Fibroblast of upper back skin (primary cell): Measurements from ENCODE around the gene MCUR1.
"Not testable (repeated sequence)": the region's sequence is repeated elsewhere in the genome, so short reads cannot be mapped to it uniquely, and the experiment has no call there.

Experiments used
- DNase-seq: peaks from one replicate; pipeline ENCODE4 v3.0.0-alpha.2; 2013

The MCUR1 gene

DNA sequence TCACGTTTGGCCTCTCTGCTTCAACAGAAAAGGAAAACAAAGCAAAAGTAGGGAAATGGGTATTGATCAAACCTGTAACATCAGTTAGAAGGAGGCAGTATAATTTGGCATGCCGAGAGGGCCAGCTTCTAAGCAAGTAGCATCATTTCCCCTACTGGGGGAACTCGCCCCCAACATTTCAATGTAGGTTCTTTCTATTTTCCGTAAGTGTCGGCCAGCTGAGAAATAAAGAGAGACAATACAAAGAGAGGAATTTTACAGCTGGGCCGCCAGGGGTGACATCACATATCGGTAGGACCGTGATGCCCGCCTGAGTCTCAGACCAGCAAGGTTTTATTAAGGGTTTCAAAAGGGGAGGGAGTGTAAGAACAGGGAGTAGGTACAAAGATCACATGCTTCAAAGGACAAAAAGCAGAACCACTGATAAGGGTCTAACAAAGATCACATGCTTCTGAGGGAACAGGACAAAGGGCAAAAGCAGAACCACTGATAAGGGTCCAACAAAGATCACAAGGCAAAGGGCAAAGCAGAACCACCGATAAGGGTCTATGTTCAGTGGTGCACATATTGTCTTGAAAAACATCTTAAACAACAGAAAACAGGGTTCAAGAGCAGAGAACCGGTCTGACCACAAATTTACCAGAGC lies 14.4 kb upstream of the MCUR1 start:
- DNase-seq = not testable (repeated sequence)

DNA sequence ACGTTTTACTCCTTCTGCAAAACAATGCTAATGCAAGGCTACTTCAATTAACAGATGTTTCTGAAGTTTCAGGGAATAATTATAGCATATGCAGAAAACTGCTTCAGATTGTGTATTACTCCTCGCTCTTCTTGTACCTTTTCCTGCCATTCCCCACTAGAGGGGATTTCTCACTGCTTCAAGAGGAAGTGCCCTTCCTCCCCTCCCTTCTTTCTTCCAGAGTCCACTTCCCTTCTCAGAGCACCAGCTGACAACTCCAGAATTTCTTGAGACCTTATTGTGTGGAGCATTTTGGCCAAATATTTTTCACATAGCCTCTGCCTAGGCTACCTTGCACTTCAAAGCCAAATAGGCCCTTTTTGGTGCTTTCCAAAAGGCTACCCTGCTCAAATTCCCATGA lies 12.7 kb upstream of the MCUR1 start:
- no peak for DNase-seq

DNA sequence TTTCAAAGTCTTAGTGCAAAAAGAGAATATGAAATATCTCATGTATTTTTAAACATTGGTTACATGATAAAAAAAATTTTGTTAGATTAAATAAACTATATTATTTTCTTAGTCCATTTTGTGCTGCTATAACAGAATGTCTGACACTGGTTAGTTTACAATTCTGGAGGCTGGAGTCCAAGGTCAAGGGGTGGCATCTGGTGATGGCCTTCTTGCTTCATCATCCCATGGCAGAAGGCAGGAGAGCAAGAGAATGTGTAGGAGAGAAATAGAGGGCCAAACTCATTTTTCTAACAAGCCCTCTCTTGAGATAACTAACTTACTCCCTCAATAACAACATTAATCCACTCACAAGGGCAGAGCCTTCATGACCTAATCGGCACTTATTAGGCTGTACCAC lies 11.5 kb upstream of the MCUR1 start:
- DNase-seq = no peak

DNA sequence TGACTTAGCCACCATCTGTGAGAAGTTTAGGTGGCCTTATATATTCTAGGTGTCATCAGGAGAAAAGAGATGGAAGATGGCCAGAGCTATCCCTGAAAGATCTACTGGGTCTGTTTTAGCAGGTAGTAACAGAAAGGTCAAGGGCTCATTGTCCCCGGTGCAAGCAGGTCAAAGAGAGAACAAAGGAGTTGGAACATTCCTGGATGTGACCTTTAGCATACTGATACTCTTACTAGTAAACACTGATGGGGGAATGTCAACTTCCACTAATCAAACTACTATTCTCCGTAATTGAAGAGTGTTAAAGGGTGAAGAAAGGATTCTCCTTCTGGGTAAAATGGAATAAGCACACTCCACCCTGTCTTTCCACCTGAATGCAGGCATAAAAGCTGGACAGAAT lies 4.0 kb upstream of the MCUR1 start:
- no peak for DNase-seq

DNA sequence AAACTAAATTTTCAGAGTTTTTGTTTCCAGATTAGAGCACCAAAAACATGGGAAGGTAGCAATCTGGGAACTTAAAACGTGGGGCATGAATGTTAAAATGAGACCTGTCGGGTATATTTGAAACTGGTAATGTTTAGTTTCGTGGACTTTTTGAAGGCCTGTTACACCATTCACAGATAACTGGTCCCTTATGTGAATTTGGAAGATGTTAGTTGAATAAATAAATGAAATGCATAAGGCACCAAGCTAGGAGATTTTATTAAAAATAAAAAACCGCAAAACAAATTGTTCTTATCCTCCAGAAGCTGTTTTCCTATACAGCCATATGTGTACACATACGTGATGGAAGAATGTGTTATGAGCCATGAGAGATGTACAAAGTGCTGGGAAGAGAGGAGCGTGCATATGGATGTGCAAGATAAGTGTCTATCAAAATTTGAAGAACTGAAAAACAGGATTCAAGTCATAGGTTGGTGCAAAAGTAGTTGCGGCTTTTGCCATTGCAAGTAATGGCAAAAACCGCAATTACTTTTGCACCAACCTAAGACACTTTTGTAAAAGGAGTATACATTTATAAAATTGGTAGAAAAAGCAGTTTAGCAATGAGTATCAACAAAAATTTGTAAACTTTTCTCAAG lies 700 bp upstream of the MCUR1 start:
- DNase-seq = no peak

DNA sequence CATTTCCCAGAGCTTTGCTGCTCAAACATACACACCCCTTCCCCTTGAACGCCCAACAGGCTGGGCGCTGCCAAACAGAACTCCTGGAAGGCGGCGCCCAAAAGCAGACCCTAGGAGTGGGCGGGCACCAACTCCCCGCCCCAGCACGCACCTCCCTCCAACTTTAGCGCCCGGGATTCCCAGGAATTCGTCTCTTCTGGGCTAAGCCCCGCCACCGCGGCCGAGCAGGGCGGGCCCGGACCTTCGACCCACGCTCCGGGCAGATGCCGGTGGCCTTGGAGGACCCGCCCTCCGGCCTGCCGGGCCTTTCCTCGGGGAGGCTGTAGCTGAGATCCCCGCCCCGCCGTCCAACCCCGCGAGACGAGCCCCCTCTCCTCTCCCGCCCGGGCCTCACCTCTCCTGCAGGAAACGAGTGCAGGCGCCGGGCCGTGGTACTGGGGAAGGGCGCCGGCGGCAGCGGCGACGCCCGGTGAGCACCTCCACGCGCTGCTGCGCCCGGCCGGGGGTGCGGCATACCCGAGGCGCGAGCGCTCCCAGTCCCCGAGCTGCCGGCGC lies 659 bp downstream of the MCUR1 start:
- peak; percentile 71 for DNase-seq

DNA sequence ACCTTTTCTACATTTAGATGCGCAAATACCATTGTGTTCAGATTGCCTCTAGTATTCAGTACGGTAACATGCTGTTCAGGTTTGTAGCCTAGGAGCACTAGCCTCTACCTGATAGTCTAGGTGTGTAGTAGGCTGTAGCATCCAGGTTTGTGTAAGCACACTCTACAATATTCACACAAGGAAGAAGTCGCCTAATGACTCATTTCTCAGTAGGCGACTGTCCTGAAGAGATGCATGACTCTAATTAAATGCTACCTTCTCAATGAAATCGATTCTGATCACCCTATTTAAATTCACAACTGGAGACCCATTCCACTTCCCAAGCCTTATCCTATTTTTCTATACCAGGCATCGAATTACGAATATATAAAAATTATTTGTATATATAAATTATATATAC lies 1.3 kb downstream of the MCUR1 start:
- DNase-seq = no peak

DNA sequence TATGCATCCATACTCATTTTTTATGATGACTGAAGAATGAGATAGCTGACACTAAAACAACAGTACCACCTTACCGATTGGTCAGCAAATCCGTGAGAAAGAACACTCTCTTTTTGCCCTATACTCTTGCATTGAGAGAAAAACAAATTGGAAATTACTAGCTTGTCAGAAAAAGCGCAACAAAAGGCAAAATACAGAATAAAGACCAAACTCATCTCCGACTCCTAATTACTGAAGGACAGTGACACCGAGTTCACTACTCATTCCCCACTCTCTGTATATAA lies 2.1 kb downstream of the MCUR1 start:
- no peak for DNase-seq

DNA sequence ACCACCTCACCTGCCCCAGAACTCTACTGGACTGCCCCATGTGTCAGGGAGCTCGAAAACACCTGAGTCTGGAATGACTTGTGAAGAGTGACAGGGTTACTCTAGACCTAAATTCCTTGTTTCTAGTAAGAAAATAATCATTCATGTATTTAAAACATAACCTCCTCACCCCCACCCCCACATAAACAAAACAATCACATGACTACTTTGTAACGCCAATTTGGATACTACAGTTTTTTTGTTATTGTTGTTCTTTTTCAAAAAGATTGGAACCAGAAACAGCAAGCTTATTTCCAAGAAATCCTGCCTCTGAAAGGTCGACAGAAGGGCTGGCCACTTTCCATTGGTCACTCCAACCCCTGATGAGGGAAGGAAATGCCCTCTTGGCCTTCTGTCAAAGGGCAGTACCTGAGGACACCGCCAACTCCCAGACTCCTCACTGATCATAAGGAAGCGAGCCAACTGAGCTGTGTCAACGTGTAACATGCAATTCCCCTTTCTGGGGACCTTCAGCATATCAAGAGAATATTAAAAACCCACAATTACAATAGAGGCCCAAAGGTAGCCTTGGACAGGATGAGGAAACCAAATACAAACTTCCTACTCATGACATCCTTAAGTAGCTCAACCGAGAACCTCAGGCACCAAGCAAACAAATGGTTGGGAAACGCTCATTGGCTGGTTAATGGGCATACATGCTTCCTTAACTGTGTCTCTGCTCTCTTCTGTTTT lies 2.6 kb downstream of the MCUR1 start:
- no peak for DNase-seq

DNA sequence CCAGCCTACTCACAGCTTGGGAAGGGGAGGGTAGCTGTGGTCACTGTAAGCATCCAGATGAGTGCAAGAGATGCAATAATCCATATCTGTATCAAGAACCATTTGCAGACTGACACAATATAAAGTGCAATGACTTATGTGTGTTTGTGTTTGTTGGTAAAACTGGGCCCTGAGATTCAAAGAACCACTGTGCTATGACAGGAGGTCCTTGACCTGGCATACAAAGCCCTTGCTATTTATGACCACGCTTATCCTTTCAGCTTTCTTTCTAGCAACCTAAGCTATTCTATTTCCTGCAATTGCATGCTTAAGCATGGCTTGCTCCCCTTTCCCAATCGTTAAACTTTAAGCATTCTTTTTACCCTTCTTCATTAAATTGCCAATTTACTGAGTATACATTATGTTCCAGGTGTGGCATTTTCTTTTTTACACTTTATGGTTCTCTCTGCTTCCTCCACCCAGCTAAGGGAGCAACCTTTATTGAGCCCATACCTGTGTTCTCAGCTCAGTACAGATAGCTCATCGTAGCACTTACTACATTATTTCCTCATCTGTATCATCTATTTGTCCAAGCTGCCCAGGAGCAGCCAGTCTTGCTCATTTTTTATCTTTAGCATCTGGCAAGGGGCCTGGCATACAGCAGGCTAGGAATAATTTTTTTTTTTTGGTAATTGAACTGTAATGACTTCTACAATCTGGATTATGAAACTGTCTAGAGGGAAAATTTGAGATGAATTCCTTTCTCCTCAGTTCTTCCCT lies 3.5 kb downstream of the MCUR1 start:
- DNase-seq = no peak

DNA sequence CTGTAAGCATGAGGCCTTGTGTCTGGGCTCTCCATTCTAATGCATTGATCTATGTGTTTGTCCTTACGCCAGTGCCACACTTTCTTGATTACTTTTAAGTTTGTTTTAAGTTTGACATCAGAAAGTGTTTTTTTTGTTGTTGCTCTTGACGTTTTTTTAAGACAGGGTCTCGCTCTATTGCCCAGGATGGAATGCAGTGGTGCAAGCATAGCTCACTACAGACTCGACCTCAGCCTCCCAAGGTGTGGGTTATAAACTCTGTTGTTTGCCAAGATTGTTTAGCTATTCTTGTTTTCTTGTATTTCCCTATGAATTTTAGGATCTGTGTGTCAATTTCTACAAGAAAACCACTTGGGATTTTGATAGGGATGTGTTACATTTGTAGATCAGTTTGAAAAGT lies 5.6 kb downstream of the MCUR1 start:
- DNase-seq = no peak

DNA sequence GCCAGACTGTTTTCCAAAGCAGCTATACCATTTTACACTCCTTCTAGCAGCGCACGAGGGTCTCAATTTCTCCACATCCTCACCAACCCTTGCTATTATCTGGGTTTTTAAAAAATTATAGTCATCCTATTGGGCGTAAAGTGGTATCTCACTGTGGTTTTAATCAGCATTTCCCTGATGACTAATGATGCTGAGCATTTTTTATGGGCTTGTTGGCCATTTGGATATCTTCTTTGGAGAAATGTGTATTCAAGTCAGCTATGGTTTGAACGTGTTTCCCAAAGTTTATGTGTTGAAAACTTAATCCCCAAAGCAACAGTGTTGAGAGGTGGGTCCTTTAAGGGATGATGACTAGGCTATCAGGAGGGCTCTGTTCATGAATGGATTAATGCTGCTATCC lies 6.7 kb downstream of the MCUR1 start:
- peak; percentile 22 for DNase-seq

DNA sequence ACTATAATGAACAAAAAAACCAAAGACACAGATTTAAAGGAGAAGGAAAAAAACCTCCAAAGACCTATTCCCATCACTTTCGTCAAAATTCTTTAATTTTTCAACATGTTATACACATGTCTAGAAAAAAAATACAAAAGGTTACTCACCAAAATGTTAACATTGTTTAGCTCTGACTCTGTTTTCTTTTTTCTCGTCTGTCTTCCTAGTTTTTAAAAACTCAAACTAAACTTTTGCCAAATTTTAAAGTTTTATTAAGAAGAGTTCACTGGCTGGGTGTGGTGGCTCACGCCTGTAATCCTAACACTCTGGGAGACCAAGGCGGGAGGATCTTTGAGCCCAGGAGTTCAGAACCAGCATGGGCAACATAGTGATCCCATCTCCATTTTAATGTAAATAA lies 10.8 kb downstream of the MCUR1 start:
- DNase-seq = peak; percentile 13

DNA sequence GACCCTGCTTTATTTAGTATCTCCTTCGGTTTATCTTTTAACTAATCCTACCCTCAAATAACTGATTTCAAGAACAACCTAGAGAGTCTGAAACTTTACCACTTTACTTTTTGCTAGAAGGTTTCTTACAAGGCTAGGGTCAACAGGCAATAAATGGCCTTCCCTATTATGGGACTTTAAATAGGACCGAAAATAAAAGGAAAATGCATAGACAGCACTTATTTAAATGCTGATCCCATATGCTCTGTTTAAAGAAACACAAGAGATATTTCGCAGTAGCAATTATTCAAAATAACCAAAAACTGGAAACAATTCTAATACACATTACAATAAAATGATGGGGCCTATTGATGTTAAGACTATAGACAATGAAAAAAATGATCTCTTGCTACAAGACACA lies 13.7 kb downstream of the MCUR1 start:
- DNase-seq = no peak

DNA sequence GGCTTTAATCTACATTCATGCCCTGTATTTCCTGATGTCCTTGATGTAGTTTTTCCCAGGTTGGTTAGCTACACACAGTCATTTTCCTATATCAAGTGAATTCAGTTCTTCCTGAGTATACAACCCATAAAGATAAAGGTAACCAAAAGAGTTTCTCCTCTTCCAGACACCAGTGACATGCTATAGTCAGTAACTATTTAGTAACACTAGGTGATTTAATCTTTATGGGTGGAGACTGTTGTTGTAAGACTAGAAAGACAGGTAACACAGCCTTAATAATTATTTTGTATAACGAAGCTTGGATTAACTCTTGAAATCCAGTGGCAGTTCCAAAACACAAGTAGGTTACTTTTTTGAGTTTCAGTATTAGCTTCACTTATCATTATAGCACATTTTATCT lies 17.6 kb downstream of the MCUR1 start:
- no peak for DNase-seq

DNA sequence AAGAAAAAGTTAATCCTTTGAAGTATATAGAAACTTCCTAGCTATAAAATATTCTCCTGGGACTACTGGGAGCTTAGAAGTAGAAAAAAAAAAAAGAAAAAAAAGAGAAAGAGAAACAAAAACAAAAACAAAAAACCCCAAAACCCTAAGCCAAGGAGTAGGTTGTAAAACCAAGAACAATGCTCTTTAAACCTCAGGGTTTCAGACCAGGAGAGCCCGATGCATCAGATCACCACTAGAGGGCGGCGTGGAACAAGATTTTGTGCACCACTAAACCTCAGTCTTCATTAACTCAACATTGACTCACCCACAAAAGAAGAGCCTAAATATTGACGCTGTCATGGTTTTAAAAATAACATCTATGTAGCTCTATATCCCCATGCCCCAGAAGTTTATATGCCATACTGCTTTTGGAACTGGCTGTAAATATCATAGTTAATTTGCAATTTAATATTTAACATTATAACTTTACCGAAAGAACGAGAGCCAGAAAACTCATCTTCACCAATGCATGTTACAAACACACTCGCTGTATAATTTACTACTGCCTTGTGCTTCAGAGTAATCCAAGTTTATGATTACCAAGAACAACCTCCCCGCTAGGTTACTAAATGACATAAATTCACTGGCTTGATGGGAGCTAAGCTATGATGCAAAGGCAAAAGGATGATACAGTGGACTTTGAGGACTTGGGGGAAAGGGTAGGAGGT lies 19.2 kb downstream of the MCUR1 start:
- peak; percentile 82 for DNase-seq

DNA sequence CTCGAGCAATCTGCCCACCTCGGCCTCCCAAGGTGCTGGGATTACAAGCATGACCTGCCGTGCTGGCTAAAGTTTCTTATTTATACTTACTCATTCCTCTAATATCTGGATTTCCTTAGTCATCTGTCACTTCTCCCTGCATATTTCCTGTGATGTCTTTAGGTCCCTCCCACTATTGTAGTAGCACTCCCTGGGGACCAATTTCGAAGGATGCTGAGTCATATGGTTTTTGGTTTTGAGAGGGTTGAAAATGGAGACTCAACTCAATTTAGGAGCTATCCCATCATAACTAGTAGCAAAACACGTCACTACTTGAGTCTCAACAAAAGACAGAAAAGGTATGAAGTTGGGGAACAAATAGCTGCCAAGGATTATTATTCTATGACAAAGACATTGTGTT lies 20.2 kb downstream of the MCUR1 start:
- peak; percentile 93 for DNase-seq

DNA sequence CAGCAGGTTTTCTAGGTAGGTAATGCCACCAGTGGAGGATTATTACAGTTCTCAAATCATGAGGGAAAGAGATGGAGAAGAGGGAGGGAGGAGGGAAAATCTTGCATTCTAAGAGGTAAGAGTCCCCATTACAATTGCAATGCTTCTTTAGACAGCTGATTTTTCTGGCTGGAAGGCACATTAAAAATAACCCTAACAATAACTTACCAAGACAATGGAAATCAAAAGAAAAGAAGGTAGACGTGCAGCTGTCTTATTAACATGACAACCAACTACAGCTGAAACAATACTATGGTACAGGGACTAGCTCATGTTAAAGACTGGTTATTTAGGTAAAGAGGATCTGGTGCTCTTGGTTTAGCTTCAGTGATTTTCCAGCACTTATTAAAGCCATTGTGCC lies 24.6 kb downstream of the MCUR1 start:
- DNase-seq = no peak

DNA sequence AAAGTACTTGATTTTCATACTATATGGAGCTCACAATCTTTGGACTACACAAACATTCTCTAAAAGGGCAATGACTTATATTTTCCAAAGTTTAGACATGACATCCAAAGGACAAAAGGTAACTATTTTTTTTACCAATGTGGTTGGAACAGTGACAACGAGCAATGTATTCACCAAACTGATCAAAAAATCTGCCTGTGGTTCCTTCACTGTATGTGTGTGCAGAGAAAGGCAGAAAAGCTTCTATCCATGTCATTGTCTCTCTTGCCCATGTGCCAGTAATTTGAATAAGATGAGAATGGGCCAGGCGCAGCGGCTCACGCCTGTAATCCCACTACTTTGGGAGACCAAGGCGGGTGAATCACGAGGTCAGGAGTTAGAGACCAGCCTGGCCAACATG lies 25.5 kb downstream of the MCUR1 start:
- no peak for DNase-seq

DNA sequence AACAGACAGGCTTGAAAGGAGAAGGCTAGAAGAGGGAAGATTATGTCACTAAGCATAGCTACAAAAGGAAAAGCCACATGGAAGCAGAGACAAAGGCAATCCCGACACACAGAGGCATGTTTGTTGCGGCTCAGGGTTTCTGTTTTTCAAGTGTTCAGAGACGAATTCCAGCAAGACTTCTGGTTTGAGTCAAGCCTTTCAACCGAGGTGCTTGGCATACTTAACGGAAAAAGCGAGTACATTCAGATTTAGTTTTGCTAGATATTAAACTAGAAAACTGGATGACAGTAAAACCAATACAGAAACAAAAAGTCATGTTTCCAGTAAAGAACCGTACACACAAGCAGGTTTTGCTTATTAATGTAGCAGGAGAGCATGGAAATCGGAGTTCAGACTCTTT lies 27.2 kb downstream of the MCUR1 start:
- peak; percentile 69 for DNase-seq

DNA sequence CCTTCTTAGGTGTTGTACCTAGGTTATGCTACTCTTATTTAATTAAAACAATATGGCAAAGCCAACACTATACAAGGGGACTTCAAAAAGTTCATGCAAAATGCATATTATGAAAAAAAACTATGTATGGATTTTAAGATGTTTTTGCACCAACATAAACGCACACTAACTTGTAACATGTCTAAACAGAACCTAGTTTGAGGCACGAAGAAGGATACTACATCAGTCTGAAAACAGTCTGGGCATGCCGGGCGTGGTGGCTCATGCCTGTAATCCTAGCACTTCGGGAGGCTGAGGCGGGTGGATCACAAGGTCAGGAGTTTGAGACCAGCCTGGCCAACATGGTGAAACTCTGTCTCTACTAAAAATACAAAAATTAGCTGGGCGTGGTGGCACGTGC lies 34.2 kb downstream of the MCUR1 start:
- DNase-seq = not testable (repeated sequence)

DNA sequence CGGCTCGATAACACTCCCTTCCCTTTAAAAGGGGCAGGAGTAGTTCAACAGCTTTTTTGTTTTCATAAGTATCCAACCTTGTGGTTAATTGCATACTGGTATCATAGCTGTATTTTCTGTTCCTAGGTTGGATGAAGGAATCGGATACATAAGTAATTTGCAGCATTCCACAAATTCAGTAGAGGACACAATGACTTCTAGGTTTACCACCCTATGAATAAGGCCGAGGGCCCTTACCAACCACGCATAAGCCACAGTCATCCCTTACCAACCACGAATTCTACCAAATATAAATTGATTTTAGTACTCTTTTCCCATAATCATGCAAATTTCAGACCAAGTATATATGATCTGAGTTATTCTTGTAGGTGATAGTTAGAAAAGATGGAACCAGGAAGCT lies 36.3 kb downstream of the MCUR1 start:
- DNase-seq = no peak

DNA sequence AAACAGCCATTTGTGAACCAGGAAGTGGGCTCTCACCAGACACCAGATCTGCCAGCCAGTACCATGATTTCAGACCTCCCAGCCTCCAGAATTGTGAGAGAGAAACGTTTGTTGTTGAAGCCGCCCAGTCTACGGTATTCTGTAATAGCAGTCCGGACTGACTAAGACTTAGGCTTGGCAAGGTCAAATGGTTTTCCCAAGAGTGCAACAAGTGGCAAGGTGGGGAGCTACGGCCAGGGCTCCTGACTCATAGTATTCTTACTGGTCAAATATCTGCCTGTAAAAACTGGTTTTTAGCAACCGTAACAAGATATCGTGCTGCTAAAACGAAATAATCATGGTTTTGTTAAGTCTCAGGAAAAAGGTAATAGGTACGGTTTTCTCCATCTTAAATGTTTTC lies 37.8 kb downstream of the MCUR1 start:
- no peak for DNase-seq
